Measurements from ENCODE around the gene HOXB8.

HOXB8 gene

DNA sequence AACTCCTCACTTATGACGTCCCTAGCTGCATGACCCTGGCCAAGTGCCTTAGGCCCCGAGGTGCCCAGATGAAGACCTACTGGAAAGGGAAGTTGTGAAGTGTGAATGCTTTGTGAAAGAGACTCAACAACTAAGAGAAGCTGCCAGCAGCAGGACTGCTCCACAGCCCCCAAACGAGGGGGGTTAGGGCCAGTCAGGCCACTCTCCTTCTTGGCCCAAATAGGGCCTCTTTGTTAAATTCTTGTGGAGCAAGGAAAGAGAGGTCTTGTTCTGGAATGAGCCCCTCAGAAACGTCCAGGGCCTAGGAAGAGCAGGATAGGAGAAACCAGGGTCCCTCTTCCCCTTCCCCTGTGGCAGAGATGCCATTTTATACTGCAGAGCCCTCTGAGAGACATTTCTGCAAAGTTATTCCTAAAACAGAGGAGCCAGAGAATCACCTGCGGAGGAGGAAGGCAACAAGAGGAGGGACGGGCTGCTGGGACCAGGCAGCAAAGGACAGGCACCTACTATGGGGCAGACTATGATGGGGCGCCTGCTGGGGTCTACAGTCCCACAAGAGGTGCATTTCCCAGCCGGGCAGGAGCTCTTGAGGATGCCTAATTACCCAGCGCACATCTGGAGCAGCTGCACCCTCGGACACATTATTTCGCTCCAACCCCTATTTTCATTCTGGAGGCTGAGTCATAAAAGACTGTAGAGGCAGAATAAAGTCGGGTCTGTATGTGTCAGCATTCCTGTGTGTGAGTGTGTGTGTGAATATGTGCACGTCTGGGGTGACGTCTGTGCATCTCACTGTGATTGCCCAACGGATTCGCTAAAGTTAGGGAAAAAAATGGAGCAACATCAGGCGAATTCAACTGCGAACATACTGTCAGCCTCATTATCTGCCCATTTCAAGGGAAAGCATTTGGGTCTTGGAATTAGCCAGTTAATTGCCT, 22.5 kb upstream of the HOXB8 start:
- DNase-seq = no peak

DNA sequence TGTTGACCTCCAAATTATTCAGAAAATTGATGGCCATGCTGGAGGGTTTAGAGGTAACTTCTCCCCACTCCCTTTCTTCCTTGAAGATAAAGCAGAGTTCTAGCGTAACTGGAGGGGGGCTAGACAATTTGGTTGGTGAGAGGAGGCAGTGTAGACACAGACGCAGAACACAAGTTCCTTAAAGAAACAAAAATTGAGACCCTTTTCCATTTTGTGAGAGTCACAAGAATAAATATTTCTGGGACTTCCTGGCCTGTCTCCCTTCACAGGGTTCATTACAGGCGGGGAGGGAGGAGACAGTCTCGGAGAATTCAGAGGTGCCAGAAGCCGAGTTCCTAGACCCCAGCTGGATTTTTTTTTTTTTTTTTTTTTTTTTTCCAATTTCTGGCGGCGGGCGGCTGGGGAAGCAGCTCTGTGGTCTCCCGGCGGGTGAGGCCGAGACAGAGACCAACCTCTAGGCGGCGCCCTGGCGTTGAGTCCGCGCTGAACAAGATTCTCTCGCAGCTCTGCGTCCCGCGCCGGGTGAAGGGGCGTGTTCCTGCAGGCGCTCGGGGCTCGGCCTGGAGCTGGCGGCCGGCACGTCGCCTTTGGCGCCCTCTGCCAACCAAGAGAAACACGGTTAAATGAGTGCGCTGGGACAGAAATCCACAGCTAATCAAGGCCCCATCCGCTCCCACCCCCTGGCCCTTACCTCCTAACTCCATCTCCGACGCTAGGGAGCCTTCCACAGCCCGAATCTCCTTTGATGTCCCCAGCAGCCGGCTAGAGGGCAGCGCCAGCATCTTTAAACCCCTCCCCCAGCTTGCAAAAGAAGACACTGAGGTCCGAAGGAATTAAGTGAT, 21.3 kb upstream of the HOXB8 start:
- DNase-seq = peak; percentile 81

DNA sequence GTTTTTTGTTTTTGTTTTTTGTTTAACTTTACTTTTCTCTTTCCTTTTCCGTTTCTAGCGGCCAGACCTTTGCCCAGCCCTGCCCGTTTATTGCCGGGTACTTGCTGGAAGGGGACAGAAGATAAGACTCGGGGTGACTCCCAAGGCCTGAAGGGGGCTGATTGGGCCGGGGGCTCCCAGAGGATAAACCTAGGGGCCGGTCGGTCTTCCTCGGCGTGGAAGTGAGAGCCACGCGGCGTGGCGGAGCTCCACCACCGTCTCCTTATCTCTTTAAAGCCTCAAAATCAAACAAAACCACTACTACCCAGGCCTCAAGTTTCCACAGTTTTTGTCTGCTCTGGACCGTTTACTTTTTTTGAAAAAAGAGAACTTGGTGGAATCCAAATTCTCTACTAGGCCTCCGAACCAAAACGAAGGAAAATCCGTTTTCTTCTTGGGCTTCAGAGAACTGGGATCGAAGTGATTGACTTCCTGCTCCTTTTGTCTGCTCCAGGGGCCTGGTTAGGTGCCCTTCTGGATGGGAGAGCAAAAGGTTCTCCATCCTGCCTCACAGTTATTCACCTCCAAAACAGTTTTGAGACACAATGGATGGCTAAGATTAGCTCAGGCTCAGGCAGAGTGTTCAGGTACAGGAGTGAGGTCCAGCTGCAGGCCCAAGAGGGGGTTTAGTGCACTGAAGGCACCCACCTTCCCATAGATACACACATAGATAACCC, 19.6 kb upstream of the HOXB8 start:
- DNase-seq = no peak

DNA sequence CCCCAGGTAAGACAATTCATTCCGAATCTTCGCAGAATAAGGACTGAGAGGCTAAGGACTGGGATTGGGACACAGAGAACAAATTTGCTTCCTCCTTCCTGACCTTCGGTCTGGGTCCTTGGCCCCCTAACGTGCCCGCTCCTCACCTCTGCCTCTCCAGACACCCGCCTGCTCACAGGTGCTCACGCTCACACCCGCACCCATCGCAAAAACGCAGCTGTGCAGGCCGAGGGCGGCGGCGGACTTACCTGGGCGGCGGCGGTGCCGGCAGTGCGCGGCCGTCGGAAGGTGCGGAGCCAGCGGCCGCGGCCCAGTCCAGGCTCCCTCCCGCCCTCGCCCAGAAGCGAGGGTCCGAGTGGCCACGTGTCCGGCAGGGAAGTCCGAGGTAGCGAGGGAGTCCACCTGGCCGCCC, 18.2 kb upstream of the HOXB8 start:
- no peak for DNase-seq

DNA sequence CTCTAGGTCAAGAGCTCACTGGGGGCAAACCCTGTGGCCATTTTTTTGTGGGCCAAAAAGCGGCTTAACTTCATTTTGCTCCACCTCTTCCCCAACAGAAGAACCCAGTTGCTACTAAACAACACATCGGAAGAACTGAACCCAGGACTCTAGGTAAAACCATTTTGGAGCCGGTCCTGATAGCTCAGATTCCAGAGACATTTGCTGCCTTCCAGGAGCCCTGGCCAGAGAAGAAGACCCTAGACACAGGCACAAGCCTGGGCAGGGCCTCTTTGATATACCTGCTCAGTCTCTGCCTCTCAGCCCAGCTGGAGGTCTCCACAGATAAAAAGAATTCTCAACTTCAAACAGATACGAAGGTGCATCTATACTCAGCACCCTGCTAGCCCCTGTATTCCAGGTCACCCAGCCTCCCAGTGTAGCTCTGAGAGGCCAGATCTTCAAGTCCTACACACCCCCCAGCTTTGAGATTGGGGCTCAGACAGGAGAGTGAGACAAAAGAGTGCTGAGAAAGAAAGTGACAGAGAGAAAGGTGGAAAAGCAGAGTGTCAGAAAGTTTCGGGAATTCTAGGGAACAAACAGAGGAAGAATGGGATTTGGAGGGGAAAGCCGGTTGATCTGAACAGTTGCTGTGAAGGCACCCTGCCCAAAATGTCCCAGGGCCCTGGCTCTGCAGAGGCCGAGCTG, 17.6 kb upstream of the HOXB8 start:
- DNase-seq = no peak

DNA sequence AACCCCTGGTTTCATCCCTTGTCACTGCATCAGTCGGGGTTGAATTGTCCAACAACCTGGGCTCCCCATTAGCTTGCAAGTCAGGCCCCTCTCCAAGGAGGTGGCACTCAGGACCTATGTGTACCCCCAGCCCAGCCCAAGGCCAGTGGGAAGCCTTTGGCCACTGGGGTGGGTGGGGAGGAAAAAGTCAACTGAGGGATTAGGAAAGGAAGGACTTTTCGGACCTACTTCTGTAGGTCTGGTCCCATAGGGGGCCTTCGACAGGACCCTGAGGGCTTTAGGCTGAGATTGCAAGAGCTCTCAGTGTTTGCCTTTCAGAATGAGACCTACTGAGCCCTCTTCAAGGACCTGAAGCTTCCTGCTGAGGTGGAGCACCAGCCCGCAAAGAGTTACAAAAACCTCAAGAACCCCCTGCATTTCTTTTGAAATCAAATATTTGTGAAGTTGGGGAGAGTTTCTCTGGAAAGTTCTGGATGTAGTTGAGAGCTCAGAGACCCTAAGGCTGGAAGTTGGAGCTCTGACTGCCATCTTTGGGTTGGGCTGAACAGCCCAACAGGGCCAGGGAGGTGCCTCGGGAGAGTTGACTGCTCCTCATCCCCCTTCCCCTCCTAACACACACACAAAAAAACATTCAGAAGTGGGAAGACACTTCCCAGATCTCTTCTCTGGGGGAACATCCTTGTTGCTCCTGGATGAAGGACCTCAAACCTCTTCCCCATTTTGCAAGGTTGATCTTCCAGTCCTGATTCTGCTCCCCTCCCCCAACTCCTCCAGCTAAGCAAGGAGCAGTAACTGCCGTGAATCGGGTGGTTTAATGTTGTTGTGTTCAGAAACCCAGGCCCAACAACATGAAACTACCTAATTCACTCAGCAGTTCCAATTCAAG, 16.8 kb upstream of the HOXB8 start:
- no peak for DNase-seq

DNA sequence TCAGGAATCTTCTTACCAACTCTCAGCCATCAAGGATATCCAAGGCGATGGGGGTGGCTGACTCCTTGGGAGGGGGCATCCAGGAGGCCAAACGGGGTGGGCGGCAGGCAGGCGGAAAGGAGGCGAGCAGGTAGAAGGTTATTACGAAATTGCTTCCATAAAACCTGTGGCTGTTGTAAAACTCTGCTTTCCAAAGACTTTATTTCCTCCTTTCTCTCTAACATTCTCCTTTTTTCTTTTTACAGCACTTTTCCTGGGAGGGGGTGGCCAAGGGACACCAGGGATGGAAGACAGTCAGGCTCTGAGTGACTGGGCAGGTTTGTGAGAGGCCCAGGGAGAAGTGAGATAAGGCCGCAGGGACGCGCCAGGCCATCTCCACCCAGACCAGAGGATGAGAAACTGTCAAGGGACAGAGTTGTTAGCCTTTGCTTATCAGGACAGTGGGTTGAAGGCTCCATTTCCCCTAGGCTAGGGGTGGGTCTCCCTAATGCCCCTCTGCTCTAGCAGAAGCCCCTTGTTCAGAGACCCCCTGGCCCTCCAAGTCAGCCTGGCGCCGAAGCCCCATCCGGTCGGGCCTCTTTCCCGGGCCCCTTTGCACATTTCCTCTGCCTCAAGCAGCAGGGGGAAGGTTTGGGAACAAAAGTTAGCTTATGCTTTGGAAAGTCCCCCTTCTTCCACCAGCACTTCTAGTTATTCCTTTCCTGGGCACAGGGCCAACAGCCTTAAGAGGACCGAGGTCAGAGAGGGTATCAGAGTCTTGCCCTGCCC, 16.0 kb upstream of the HOXB8 start:
- DNase-seq = no peak

DNA sequence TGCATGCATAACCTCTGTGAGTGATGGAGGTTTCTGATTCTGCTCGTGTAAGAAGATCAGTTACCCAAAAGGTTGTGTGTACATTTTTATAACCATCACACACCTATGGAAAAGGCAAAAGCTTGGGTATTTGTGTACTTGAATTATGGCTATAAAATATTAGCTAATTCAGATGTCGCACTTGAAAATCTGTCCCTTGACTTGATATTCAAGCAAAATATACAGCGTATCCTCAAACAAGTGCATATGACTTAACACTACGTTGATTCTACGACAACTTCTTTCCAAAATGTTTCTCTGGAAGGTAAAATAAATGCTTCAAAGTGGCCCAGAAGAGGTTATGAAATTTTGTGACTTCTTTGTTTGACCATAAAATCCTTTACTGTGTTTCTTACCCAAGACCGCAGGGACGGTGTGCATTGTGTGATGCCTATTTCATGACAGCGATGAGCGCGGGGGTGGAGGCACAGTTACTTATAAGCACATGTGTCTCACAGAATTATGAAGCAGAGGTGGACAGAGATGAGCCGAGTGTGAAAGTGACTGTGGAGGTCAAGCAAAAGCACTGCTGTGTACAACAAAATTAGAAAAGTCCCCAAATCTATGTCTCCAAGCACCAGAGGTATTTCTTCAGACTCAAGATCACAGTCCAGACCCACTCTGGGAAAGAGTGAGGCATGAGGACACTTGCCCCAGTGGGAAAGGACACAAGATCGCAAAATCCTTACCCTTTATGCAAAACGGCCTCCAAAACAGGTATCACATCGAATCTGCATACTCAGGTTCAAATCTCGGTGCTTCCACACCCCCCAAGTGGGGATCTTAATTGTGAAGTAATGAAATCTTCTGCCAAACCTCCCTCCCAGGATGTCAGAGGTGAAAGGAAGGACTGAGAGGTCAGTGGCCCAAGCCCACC, 15.2 kb upstream of the HOXB8 start:
- no peak for DNase-seq

DNA sequence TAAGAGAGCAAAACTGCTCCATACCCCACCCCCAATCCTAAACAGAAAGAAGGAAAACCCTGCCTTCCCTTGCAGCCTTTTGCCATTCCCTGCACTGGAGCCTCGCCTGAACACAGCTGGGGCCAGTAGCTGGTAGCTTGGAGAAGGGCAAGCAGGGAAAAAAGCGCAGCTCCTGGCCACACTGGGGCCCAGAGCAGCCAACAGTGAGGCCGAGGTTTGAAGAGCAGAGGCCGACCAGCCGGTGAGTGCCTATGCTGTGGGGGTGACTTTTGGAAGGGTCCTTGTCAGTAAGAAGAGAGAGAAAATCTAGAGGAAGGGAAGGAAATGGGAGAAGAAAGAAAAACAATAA, 14.3 kb upstream of the HOXB8 start:
- DNase-seq = no peak

DNA sequence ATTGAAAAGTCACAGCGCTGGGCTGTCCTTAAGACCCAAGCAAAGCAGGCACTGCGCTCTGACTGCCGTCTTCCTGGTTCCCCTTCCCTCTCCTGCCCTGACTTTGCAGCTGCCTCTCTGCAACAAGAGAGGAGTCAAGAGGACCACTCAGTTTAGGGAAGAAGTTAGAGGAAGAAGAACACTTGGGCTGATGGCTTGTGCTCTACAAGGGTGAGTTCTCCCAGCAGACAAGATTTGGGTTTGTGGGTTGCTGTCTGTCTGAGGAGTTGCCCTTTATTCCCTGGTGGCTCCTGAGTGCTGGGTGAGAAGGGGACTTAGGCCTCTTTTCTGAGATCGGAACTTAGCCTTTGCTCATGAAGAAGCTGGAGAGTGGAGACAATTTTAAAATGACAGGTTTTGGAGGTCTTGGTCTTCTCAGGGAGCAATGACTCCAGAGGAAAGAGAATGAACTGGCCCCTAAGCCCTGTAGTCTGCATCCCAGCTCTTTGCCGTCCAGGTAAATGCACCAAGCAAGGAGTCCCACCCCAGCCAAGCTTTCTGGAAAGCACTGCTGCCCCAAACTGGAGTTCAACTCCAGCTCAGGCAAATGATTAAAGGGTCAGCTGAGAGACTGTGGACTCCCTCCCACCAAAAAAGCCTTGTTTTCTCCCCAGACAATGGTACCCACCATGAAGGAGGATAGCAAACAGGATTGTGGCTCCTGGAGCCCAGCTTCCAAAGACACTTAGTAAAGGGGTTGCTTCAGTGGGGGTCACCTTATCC, 13.7 kb upstream of the HOXB8 start:
- no peak for DNase-seq

DNA sequence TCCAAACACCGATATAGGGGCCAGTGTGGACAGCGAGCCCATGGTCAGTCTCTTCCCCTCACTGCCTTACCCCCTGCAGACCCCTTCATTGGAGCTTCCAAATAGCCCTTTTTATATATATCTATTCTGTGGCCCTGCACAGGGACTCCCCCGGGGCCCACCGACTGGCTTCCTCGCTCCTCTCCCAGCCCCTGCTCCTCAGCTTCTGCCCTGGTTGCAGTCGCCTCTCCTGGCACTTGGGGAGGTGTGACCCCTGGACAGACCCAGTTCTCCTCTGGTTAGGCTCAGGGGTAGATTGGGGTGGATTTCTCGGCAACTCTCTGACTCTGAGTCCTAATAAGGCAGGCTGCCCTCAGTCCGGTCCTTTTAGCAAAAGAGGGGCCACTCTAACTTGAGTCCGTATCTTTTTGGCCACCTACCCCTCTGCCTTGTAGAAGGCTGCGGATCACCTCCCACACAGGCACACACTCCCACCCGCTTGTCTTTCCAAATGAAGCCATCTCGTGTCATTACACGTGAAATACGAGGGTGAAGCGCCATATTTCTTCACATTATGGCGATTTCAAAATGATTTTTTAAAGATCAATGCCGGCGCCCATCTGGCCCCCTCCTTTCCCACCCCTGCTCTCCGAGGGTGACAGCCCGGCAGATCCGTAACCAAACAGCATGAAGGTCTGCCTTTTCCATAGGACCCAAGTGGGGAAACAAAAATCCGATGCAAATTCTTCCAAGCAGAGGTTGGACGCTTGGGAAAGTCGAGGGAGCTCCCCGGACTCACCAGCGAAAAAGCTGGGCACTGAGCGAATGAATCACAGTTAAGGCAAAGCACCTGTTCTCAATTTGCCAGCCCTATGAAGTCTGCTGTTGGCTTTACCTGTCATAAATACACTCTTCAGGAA, 12.8 kb upstream of the HOXB8 start:
- DNase-seq = no peak

DNA sequence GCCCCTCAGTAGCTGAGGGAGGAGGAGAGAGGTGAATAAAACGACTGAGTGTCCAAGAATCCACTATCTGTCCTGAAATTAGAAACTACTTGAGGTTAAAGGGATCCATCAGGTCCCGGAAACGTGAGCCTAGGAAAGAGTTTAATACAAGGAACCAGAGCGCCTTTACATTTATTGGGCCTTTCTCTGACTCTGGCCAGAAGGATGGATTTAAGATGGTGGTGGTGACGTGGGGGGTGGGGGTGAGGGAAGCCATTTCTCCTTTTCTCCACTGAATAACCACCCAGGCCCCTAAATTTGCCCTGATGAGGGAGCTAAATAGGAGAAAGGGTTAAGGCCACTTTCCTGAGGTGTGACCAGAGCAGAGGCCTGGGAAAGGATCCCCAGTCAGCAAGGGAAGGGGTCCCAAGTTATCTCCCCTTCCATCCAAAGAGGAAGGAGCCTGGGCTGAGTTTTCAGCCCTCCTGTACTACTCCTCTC, 12.1 kb upstream of the HOXB8 start:
- no peak for DNase-seq

DNA sequence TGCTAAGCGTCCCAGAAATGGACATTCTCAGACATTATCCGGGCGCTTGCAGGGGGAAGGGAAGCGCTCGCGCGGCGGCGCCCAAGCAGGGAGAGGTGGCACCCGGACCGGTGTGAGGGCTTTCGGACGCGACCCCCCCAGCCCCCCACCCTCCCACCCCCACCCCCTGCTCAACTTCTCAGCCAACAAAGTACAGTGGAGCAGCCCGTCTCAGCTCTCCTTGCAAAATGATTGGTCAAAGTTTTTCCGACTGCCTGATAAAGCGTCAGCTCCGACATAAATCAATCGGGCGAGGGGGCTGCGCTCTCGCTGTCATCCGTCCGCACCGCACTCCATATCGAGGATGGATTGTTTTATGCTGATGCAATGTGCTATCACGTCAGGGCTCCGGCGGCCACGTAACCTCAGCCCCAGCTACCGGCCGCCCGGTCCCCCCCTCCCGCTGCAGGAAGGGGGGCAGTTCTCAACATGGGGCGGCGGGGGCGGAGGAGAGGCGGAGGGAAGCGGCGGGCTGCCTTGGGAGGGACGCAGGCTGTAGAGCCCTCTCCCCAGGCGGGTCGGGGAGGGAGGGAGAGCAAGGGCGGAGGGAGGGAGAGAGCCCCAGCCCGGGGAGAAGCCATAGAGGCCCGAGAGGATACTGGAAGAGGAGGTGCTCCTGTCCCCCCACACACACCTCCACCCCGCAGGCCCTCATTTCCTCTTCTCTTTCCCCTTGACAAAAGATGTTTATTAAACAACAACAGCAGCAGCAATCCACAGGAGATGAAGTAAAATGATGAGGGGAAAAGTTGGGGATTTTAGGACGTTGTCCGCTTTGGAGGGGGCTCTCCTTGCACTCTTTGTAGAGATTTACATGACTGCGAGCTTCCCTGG, 11.4 kb upstream of the HOXB8 start, which contains the start of gene HOXB9:
HOXB9 (minus strand) TSS at position 114 of the 873 bp plus-strand sequence; CDS start at position 25, 89 bp downstream.
- no peak for DNase-seq

DNA sequence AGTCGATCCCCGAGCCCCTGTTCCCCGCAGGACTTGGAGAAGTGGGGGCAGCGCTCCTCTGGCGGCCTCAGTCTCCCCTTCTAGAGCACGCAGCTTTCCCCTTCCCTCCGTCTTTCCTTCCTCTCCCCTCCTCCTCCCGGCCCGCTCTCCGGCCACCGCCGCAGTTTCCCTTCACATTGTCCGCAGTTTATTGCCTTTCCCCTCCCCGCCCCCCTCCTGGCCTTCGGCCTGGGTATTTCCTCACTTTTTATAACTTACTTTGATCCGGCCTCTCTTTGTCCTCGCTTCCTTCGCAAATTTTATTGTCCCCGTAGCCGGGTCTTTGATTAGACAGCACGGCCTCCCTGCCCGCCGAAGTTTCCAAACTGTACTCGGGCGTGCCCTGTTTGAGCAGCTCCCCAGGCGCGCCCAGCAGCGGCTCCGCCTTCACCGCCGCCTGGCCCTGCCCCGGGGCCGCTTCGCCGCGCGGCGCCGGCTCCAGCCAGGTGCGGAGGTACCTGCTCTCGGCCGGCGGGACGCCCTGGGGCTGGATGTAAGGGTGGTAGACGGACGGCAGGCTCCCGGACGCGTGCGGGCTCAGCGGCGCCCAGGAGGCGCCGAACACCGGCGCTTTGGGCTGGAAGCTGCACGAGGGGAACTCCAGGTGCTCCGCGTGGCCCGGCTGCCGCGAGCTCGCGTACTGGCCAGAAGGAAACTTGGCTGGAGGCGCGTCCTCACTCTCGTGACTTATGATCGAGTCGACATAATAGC, 10.6 kb upstream of the HOXB8 start:
- peak; percentile 57 for DNase-seq
